ENCODE measurements around the gene TAF4B.
"Not testable (repeated sequence)": the region's sequence is repeated elsewhere in the genome, so short reads cannot be mapped to it uniquely, and the experiment has no call there.

Gene TAF4B, protein sequence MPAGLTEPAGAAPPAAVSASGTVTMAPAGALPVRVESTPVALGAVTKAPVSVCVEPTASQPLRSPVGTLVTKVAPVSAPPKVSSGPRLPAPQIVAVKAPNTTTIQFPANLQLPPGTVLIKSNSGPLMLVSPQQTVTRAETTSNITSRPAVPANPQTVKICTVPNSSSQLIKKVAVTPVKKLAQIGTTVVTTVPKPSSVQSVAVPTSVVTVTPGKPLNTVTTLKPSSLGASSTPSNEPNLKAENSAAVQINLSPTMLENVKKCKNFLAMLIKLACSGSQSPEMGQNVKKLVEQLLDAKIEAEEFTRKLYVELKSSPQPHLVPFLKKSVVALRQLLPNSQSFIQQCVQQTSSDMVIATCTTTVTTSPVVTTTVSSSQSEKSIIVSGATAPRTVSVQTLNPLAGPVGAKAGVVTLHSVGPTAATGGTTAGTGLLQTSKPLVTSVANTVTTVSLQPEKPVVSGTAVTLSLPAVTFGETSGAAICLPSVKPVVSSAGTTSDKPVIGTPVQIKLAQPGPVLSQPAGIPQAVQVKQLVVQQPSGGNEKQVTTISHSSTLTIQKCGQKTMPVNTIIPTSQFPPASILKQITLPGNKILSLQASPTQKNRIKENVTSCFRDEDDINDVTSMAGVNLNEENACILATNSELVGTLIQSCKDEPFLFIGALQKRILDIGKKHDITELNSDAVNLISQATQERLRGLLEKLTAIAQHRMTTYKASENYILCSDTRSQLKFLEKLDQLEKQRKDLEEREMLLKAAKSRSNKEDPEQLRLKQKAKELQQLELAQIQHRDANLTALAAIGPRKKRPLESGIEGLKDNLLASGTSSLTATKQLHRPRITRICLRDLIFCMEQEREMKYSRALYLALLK

DNA sequence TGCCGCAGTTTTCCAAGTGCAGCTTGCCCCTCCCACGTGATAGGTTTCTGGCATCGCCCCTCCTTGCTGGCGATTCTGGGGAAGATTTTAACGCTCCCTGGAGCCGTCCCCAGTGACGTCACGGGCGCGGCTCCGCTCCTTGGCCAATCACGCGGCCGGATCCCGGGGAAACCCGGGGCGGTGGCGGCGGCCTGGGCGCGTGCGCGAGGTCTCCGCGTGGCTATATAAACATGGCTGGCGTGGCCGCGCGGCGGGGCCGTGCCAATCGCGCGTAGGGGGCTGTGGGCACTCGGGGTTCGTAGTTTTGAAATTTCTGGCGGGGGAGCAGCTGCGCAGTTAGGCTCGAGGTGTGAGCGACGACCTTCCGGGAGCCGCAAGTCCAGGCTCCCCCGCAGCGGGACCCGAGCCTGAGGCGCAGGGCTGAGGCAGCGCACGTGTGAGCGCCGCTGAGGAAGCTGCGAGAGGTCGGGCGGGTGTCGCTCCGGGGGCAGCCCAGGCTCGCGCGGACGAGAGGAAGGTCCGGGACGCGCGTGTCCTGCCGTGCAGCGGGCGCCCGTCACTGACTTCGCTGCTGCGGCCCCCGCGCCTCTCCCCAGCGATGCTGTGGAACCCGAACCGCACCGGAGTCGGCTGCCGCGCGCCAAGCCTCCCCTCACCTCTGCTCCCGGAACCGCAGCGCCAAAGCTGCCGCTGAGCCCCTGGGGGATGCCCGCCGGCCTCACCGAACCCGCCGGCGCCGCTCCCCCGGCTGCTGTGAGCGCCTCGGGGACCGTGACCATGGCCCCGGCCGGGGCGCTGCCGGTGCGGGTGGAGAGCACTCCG is at the start of gene TAF4B:
TAF4B (plus strand) TSS at position 217 of the 822 bp plus-strand sequence; CDS start at position 706, 489 bp downstream.
- DNase-seq = peak; percentile 80

DNA sequence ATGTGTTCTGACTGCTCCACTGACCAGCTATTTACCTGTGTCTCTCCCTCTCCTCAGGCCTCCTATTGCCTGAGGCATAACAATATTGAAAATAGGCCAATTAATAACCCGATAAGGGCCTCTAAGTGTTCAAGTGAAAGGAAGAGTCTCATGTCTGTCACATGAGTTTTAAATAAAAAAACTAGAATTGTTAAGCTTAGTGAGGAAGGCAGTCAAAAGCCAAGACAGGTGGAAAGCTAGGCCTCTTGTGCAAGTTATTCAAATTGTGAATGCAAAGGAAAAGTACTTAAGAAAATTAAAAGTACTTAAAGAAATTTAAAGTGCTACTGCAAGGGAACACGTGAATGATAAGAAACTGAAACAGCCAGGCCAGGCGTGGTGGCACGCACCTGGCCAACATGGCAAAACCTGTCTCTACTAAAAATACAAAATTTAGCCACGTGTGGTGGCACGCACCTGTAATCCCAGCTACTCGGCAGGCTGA is 44.9 kb upstream of the TAF4B start:
- no peak for DNase-seq

GRCh38 chr18:26183395-26184112 is 42.7 kb upstream of the TAF4B start:
- no peak for DNase-seq

DNA sequence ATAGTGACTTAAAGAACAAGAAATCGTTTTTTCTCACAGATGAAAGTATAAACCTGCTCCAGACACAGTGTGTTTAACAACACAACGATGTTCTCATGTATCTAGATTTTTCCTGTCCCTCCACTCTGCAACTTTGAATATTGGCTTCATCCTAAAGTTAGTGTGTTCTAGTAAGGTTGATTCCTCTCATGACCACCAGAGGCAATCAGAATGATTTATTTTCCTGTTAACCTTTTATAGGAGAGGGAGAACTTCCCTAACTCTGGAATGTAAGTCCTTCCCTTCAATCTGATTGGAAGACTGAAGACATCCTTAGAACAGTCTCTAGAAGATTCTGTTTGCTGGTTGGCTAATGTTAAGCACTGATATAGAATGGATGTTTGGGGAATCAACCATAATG is 41.0 kb upstream of the TAF4B start:
- no peak for DNase-seq

- DNase-seq = no peak
These were observed 35.7 kb upstream of the TAF4B start for GRCh38 chr18:26190506-26190905.

GRCh38 chr18:26192233-26192632 is 34.0 kb upstream of the TAF4B start:
- no peak for DNase-seq

DNA sequence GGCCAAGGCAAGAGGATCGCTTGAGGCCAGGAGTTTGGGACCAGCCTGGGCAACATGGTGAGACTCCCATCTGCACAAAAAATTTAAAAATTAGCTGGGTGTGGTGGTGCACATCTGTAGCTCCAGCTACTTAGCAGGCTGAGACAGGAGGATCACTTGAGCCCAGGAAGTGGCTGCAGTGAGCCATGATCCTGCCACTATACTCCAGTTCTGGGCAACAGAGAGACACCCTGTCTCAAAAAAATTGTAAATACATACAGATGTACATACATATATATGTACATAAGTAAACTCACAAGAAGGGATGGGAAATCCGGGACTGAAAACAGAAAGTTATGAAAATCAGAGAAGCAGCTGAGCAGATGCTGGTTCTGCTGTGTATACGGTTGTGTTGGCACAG is 29.6 kb upstream of the TAF4B start:
- DNase-seq = no peak

DNA sequence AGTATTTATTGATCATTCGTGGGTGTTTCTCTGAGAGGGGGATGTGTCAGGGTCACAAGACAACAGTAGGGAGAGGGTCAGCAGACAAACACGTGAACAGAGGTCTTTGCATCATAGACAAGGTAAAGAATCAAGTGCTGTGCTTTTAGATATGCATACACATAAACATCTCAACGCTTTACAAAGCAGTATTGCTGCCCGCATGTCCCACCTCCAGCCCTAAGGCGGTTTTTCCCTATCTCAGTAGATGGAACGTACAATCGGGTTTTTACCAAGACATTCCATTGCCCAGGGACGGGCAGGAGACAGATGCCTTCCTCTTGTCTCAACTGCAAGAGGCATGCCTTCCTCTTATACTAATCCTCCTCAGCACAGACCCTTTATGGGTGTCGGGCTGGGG is 24.2 kb upstream of the TAF4B start:
- not testable (repeated sequence) for DNase-seq

DNA sequence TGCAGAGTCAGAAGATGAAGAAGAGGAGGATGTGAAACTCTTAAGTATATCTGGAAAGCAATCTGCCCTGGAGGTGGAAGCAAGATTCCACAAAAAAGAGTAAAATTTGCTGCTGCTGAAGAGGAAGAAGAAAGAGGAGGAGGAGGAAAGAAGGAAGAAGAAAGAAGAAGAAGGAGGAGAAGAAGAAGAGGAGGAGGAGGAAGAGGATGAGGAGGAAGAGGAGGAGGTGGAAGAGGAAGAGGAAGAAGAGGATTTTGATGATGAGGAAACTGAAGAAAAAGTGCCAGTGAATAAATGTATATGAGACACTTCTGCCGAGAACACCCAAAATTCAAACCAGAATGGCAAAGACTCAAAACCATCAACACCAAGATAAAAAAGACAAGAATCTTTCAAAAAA is 20.9 kb upstream of the TAF4B start:
- DNase-seq = no peak

DNA sequence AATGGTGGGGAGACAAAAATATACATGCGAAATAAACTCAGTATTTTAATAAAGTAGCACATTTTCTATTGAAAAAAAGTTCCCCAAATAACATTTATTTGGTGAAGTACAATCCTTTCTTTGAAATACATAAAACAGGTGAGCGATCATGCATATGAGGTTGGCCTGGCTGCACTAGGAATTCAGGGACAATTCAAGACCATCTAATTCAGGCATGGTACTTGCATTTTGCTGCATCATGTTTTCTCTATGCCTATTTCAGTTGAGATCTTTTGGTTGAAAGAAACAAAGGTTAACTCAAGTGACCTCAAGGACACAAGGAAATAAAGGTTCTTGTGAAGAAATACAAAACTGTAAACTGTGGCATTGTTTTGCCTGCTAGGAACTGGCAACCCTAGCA is 19.8 kb upstream of the TAF4B start:
- DNase-seq = no peak

- no peak for DNase-seq
These were observed 18.3 kb upstream of the TAF4B start for GRCh38 chr18:26207937-26208336.

GRCh38 chr18:26208977-26209376 is 17.3 kb upstream of the TAF4B start:
- no peak for DNase-seq

DNA sequence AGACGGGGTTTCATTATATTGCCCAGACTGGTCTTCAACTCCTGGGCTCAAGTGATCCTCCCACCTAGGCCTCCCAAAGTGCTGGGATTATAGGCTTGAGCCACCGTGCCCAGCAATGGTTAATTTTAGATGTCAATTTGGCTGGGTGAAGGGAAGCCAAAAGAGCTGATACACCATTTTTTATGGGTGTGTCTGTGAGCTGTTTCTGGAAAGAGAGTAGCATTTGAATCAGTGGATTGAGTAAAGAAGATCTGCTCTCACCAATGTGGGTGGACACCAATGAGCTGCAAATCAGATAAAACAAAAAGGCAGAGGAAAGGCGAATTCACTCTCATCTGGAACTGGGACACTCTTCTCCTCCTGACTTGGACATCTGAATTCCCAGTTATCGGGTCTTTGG is 16.1 kb upstream of the TAF4B start:
- DNase-seq = no peak

- DNase-seq = no peak
These were observed 10.8 kb upstream of the TAF4B start for GRCh38 chr18:26215247-26215970.

DNA sequence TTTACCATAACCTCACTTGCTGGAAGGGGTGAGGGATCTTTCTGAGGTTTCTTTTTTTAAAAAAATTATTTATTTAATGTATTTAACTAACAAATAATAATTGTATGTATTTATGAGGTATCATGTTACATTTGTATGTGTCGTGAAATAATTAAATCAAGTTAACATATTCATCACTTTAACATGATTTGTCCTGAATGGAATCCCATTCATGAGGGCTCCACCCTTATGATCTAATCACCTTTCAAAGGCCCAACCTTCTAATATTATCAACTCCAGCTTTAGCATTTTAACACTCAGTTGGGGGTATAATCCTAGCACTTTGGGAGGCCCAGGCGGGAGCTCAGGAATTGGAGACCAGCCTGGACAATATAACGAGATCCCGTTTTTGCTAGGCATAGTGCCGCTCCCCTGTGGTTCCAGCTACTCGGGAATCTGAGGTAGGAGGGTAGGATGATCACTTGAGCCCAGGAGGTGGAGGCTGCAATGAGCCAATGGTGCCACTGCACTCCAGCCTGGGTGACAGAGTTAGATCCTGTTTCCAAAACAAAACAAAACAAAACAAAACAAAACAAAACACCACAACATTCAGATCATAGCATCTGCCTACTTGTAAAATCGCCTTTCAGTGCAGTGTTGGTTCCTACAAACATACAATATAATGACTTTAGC is 1.1 kb upstream of the TAF4B start:
- DNase-seq = no peak

GRCh38 chr18:26225915-26226228 is 373 bp upstream of the TAF4B start:
- DNase-seq = no peak

DNA sequence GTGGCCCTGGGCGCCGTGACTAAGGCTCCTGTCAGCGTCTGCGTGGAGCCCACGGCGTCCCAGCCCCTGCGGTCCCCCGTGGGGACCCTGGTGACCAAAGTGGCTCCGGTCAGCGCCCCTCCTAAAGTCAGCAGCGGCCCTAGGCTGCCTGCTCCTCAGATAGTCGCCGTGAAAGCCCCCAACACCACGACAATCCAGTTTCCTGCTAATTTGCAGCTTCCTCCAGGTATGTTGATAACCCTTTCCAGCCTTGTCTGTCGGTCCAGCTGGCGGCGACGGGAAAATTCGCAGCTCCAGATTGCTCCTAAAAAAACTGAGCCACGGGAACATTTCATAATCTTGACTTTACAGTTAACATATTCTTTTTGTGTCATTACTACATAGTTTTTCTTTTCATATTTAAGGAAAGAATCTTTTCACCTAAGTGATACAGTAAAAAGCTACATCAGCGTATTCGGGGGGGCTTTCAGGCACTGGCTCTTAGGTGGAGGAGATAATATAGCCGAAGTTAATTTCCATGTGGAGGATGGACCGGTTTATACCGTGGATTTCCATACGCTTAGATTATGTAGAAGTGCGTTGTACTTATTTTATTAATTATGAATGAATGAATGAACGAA is 916 bp downstream of the TAF4B start:
- DNase-seq = no peak

DNA sequence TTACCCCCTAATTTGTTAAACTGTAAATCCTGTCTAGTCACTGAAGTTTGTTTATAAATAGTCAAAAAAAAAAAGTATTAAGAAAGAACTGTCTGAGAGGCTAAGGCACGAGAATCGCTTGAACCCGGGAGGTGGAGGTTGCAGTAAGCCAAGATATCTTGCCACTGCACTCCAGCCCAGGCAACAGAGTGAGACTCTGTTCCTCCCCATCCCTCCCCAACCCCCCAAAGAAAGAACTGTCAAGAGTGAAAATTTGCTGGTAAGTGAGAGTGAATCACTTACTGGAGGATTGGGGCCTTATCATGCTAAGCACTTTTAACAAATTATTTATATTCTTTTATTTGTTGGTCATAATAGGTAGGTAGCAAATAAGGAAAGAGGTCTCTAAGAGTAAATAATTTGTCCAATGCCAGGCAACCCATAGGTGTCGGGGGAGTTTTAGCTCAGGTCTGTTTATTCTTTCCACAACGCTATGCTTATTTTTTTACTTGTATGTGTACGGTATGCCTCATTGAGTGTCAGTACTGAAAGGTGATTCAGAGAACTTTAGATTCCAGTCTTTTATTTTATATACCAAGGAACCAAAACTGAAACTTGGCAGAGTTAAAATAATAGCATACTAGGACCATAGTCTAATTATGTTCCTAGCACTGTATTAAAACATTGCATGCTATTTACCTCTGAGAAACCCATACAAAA is 2.5 kb downstream of the TAF4B start:
- DNase-seq = no peak

DNA sequence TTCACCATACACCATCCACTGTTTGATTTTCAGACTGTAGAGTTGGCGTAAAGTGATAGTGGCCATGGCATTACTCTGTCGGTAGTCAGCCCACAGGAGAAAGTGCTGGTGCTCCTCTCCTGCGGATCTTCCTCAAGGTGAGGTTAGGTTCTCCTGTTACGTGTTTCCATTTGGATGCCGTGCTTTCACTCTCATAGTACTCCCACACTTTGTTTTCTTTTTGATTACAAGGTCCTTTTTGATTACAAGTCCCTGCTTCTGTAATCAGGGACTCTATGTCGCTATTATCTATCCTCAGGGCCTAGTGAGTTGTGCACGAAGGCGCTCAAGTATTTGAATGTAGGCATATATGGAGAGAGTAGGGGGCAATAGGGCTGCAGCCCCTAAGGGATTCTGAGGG is 4.3 kb downstream of the TAF4B start:
- DNase-seq = no peak

- no peak for DNase-seq
These were observed 7.0 kb downstream of the TAF4B start for GRCh38 chr18:26233208-26233607.
